ENCODE measurements around the gene PIGU.

PIGU gene

DNA sequence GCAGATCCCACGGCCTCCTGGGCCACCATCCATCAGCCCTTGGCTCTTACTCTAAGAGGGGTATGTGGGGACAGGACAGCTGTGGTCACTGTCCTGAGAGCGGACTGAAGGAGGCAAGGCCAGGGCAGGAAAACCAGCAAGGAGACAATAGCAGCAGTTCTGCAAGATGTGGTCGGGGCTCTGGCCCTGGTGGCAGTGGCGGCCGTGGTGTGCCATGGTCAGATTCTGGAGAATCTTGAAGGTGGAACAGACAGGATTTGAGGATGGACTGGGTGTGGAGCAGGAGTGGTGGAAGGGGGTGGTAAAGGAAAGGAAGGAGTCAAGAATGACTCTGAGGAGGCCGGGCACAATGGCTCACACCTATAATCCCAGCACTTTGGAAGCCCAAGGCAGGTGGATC lies 124.3 kb downstream of the PIGU start:
- no peak for DNase-seq

DNA sequence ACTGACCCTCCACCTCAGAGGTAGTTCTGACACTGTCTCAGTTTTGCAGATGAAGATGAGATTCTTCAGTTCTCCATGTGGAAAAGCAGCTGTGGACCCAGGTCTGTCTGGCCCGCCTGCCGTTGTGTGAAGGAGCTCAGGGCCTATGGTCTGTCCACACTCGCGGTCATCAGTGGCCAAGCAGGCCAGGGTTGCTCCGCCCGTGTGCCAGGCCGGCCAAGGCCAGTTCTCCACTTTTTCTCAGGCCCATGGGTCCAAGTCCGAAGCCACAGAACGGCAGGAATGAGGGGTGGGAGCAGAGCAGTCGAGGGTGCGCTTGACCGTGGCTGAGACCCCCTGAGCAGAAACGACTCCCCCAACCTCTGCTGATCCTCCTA lies 127.0 kb downstream of the PIGU start:
- DNase-seq: no peak

DNA sequence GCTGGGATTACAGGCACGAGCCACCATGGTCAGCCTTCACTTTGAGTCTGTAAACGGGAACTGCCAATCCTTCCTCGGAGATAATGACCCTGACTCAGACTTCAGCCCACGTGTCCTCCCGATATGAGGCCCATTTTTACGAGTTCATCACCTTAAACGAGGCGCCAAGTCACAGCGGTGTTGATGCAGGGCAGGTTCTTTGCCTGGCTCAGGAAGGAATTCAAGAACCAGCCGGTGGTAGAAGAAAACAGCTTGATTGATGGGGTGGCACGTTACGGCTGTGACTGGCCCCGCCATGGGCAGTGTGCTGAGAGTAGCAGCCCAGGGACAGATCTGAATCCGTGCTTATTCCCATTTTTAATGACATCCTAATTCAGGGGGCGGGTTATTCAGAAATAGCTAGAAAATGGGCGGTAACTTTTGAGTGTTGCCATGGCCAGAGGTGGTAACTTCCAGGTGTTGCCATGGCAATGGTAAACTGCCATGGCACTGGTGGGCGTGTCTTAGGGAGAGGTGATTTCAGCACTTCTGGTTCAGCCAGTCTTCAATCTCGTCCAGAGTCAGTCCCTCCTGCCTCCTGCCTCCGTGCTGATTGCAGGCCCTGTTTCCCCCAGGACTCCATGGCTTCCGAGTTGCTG lies 127.5 kb downstream of the PIGU start:
- DNase-seq: peak; percentile 80

DNA sequence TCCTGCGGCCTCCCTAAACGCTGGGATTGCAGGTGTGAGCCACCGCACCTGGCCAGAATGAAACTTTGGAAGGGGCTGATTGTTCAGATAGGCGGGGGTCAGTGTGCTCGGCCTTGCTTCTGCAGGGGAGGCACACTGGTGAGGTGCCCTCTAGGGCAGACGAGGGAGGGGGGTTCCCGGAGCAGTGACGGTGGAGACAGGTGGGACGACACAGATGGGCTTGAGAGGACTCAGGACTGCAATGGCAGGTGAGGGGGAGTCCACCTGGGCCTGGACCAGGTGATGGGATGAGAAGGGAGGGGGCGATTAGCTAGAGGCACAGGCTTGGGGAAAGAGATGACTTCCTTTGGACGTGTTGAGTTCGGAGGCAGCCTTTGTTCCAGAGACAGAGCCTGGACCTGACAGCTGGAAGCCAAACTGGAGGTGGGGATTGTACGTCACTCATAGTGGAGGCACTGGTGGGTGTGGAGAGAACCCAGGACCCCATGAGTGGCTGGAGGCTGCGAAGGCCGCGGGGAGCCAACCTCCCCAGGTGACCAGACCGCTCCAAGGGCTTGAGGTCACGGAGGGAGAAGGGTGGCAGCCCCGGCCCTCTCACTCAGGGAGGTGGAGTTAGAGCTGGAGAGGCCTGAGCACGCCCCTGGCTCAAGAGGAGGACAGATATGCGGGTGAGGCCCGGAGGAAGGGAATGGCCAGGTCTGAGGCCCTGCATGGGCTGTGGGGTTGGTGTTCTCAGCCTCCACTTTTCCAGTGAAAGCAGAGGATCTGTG lies 128.9 kb downstream of the PIGU start:
- no peak for DNase-seq

DNA sequence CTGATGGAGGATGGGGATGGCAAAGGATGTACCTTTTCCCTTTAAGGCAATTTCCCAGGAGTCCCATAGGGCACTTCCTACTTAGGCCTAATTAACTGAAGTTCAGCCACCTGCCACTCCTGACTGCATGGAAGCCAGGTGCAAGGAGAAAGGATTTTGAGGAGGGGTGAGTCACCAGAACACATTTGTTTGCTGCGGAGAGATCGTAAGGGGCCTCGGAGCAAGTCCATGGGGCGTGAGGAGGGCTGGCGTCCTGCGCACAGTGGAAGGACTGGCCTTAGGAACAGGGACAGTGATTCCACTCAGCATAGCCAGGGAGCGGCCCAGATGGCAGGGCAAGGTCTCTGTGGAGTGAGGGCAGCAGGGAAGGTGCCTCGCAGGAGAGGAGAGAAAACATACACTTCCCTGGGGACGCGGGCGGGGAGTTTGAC lies 130.1 kb downstream of the PIGU start:
- DNase-seq: no peak

DNA sequence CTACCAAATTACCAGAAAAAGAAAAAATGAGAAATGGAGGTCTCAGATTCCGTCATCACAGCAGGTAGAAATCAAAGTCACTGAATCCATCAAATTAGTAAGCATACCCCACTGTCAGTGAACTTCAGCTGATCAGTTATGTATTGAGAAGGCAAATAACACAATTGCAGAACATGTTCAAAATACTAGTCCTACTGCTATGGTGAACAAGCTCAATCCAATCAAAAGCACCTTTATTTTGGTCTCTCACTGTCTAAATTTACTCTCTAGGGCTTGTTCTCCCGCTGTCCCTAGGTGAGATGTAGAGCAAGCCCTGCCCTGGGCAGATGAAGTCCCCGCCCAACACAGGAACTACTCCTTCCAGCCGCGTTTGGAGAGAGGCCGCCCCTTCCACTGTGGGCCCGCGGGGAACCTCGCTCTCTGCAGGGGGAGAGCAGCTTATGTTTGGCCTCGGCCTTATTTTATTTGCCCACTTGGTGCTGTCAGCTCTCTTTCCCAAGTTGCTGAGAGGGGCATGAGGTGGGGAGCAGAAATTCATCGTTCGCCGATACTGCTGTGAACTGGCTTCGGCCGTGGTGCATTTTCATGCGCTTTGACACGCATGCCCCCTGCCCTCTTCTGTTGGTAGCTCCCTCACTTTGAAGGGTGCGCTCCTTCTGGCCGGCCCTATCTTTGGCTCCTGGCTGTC lies 132.6 kb downstream of the PIGU start:
- DNase-seq: no peak

DNA sequence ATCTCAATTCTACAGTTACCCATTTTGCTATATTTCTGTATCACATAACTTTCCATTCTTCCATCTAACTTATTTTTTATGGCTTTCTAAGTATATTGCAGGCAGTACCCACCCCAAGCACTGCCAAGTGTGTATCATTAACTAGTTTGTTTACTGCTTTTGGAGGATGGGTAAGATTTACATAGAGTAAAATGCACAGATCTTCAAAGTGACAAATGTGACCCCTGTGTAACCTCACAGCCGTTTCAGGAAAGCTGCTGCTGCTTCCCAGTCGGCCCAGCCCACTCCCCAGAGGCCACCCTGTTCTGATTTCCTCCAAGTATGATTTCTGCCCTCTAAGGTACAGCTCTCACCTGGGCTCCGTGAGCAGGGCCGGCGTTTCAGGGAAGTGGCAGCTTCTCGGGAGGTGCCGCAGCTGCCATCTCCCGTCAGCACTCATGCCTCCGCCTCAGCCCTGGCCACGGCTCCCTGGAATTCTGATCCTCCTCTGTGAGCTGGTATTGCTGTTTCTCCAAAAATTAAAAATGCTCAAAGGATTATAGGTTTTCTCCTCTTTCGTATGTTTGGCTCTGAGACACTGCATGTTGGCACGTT lies 133.3 kb downstream of the PIGU start:
- no peak for DNase-seq

DNA sequence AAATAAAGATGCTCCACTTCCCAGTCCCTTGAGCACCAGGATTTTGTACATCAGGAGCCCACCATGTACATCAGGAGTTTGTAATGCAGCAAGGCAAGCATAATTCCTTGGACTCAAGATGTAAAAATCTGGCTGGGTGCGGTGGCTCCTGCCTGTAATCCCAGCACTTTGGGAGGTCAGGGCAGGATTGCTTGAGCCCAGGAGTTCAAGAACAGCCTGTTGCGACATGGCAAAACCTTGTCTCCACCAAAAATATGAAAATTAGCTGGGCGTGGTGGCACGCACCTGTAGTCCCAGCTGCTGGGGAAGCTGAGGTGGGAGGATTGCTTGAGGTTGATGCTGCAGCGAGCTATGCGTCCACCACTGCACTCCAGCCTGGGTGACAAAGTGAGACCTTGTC lies 134.5 kb downstream of the PIGU start:
- DNase-seq: no peak

DNA sequence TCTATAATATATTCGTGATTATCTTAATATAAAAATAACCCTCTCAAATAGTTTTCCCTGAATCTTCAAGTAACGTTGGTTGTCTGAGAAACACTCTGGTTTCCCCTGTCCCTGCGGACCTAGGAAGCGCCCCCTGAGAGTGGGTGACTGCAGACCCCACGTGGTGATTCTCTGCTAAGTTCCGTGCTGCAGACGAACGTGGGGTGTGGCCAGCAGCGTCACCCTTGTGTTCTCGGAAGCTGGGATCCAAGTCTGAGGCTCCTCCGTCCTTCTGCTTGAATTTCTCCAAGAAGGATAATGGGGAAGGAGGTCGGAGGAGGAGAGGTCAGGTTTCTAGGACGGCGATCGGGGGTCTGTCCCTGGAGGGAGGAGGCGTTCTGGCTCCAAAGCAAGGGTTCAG lies 135.0 kb downstream of the PIGU start:
- DNase-seq: no peak

DNA sequence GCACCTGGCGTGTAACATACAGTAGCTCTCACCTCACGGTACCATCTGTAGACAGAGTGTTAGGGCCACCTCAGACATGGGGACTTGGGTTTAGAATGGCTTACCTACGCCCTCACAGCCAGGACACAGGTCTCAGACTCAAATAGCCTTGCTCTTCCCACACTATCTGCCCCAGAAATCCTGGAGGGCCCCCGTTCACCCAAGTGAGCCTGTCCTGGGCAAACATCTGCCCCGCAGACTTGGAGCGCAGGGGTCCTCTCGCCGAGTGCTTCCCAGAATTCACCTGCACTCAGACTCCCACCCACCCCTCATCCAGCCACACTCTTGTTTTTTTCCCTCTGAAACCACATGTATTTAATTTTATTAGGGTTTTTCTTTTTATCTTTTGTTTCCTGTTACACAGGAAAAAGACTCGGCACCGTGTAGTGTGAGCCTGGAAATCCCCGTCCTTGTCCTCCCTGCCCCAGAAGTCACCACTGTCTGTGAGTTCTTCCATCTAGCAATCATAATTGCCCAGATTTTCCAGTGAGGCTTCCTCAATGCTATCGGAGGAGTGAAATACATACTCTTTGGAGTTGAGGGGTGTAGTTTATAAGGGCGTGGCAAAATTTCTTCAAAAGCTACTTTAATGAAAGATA lies 135.5 kb downstream of the PIGU start:
- DNase-seq: no peak

DNA sequence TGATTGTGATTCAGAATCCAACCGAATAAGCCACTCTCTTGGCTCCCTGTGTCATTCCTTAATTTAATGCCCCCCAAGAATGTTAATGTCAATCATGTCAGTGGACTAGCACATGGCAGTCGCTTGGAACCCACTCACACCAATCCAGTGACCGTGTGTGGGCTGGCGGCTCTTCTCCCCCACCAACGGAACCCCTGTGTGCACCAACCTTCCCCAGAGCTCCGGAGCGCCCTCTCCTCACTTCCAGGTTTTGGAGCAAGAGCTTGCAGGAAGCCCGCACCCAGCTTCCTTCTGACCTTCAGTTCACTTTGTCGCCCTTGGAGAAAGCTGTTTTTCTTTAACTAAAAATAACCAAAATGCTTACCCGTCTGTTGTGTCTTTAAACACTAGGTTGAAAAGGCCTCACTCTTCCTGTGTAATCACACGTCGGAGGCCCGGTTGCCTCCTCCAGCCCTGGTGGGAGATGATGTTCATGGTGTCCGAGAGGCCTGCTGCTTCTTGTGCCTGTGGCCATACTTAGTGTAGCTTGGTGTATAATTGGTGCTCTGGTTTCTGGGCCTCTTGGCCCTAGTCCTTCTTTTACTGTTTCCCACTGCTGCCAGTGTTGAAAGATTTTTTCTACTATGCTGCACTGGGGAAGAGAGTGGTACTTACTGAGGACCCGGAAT lies 136.2 kb downstream of the PIGU start:
- DNase-seq: no peak

DNA sequence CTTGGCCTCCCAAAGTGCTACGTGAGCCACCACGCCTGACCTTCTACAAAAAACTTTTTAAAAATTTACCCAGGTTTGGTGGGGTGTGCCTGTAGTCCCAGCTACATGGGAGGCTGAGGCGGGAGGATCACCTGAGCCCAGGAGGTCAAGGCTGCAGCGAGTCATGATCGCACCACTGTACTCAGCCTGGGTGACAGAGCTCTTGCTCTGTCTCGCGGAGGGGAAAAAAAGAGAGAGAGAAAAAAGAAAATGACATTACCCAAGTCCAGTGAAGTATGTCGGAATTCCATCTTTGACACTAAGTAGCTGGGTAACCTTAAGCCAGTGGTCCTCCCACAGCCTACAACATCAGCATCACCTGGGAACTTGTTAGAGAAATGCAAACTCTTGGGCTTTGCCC lies 137.1 kb downstream of the PIGU start:
- no peak for DNase-seq

DNA sequence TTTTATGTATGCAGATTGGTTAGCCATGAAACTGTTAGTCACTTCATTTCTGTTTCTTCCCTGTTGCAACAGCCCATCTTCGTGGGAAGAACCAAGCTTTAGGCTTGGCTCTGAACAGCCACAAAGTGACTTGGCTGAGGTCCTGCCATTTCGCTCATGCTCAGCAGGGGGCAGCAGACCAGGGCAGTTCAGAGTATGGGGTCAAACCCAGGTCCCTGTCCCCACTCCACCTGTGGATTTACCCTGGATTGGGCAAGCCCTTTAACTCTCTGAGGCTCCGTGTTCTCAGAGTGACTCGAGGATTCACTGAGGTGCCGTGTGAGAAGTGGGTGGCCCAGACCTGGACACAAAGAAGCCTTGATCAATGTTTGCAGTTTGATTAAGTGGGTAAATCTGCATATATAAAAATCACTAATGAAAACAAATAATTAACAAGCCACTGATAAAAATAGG lies 138.2 kb downstream of the PIGU start:
- peak; percentile 71 for DNase-seq

DNA sequence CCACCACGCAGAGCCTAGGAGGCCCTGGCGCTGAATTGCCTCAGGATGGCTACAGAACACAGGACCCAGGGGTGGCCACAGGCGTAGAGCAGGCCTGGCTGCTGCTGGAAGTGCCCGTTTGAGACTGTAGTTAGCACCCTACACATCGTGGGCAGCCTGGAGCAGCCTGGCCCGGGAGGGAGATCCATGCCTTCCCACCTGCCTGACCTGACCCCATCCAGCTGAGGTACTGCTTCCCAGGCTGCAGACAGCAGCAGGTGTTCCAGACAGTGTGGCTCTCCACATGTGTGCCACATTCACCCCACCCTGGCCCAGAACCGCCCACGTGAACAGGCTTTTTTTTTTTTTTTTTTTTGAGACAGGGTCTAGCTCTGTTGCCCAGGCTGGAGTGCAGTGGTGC lies 139.2 kb downstream of the PIGU start:
- no peak for DNase-seq

DNA sequence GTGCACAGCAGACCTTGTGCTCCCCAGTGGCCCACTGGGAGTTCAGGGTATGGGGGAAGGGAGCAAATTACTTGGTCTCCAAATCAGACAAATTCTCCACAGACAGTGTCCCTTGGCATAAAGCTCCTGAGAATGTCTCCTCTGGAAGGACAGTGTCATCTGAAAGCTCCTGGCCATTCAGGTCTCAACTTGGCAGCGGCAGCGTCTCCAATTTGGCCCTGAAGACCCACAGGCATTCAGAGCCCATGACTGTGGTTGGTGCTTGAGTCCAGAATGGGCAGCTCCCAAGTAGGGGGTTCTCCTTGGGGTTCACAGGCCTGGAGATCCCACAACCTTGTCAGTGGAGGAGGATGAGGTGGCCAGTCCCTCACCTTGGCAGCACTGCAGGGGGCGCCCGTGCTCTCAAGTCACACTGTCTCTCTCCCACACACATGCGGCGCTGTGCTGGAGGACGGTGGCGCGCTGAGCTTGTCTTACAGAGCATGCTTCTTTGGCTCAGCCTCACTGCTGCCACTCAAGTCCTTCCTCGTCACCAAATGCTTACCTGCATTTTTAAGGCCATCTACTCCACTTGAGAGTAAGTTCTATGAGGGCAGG lies 140.0 kb downstream of the PIGU start:
- peak; percentile 73 for DNase-seq

DNA sequence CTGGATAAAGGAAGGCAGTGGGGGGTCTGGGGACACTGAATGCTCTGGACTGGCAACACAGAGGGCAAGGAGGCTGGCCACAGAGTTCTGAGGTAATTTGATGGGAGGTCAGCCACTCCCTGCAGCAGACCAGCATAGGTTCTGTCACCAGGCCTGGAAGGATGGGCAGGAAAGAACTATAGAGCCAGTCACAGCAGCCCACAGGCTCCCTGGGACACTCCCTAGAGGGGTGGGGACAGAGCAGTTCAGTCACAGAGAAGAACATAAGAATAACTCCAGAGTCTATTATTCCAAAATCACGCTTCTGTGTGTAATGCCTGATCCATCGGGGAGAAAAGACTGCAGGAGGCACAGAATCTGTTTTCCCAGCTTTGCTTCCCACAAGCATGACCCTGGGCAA lies 141.0 kb downstream of the PIGU start:
- DNase-seq: no peak

DNA sequence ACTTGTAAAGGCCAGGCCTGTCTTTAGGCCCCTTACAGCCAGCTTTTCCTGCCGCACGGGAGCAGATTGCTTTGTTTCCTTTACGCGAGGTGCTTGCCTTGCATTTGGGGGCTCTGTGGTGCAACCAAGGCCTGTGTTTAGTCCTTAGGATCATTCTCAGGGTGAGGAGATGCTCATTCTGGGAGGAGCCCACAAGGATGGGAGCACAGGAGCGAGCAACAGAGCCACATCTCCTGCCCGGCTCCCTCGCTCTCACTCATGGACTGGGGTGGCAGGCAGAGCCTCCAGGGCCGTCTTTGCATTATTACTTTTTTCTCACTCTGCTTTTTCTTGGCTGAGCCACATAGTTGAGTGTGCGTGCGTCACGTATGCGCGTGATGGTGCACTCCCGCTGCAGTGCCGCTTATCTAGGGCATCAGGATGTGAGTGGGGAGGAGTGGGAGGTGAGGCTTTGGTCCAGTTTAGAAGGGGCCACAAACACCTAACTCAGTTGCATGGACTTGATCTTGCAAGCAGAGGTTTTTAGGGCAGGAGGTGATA lies 141.5 kb downstream of the PIGU start:
- DNase-seq: no peak

DNA sequence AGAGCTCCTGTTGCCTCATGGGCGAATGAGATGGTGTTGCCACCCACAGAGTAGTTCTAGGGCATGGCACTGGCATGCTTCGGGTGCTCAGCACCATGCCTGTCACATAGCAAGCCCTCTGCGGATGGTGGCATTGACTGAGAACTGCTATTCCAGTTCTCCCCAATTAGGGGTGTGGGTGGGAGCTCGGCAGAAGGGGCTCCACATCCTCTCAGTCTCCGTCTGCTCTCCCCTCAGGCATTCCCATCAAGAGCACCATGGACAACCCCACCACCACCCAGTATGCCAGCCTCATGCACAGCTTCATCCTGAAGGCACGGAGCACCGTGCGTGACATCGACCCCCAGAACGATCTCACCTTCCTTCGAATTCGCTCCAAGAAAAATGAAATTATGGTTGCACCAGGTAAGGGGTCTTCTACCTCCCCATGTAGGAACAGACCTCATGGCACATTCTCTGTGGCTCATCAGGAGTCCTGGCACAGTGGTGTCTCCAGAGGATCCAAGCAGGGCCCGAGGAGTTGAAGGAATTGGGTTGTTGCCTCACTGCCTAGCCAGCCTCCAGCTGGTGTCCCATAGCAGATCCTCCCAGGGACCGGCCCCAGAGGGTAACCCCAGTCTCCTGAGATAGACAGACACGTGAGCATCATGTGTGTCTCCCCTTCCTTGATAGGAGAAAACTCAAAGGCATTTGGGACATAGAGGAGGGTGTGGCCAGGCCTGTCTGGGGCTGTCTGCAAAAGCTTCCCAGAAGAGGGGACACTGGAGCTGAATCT lies 142.3 kb downstream of the PIGU start:
- DNase-seq: no peak

DNA sequence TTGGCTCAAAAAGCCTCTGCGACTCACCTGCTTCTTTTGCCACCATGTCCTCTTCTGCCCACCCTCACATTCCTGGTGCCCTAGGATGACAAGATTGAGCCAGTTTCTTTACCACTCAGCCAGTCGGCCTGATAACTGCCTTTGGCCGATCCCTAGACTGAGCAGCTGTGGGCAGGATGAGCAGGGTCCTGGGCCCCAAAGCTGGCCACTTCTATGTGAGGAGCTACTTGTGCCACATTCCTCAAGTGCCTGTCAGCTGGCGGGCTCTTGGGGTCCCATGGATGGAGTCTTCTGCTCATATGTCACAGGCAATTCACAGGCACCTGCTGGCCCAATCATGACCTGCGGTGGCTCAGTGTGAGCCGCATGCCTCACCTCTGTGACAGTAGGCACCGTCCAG lies 144.1 kb downstream of the PIGU start:
- DNase-seq: no peak

DNA sequence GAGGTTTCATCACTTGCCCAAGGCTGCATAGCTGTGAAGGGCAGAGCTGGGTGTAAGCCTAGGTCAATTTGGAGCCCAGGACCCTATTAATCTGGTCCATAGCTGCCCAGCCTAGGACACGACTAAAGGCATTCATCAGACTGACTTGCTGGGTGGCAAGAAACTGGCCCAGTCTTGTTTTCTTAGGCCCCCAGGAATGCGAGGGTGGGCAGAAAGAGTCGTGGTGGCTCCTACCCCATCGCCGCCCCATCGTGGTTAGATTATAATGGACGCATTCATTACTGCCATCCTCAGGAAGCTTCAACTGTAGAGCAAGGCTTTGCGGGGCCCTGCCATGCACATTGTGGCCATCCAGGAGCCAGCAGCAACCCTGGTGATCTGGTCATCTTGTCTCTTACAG lies 144.6 kb downstream of the PIGU start:
- no peak for DNase-seq

DNA sequence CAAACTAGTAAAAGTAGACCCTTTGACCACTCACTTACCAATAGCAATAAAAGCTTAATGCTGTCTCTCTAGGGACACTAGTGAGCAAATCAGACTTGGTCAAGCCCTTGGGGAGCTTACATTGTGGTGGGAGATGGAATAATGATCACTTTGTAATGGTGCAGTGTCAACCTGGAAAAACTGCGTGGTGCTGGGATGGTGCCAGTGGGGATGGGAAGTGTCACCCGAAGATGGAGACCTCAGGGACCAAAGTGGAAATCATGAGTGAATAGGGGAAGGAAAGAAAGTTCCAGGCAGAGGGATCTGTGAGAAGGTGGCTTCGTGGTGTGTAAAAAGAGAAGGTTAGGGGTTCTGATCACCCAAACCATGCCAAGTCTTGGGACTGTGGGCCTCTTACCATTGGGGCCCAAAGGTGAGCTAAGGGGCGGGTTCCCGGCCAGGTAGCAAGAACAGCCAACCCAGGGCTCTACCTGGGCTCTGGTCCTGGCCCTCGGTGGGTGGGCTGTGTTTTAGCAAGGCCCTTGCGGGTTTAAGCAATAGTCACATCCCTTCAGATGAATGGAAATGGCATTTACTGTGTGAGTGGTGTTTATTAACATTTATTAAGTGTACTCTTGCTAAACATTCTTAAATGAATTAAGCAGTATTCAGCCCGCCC lies 145.2 kb downstream of the PIGU start:
- no peak for DNase-seq

All from islet precursor cell (in vitro differentiated cells).